GM18868 (cell line): ENCODE data around the gene GLCCI1.
"Not testable (repeated sequence)": the region's sequence is repeated elsewhere in the genome, so short reads cannot be mapped to it uniquely, and the experiment has no call there.

Experiments used
- ATAC-seq: cut with Tn5 transposase; IDR thresholded peaks from one replicate; pipeline ENCODE4 v1.9.1; 2021; ENCODE audit warnings: mild to moderate bottlenecking, moderate library complexity; ENCODE audit not compliant: unreplicated experiment

The GLCCI1 gene

GRCh38 chr7:8086239-8086638 lies 117.6 kb downstream of the GLCCI1 start:
- no peak for ATAC-seq

GRCh38 chr7:8089036-8089780 lies 120.6 kb downstream of the GLCCI1 start:
- ATAC-seq, result no peak

GRCh38 chr7:8092140-8092539 lies 123.5 kb downstream of the GLCCI1 start:
- ATAC-seq, result no peak

- no peak for ATAC-seq
Observed at GRCh38 chr7:8094164-8095140, 125.9 kb downstream of the GLCCI1 start.

GRCh38 chr7:8101292-8101691 lies 132.7 kb downstream of the GLCCI1 start:
- ATAC-seq, result not testable (repeated sequence)

- ATAC-seq, result no peak
Observed at GRCh38 chr7:8103282-8103681, 134.7 kb downstream of the GLCCI1 start.

- ATAC-seq, result no peak
Observed at GRCh38 chr7:8105449-8106095, 137.0 kb downstream of the GLCCI1 start.

- no peak for ATAC-seq
Observed at GRCh38 chr7:8109196-8110022, 140.8 kb downstream of the GLCCI1 start.

- no peak for ATAC-seq
Observed at GRCh38 chr7:8111282-8111960, 142.8 kb downstream of the GLCCI1 start.

GRCh38 chr7:8112685-8113084 lies 144.1 kb downstream of the GLCCI1 start:
- ATAC-seq, result no peak

- no peak for ATAC-seq
Observed at GRCh38 chr7:8113184-8113583, 144.6 kb downstream of the GLCCI1 start.

- ATAC-seq, result peak; percentile 38
Observed at GRCh38 chr7:8114175-8114574, 145.6 kb downstream of the GLCCI1 start.

- peak; percentile 89 for ATAC-seq
Observed at GRCh38 chr7:8115547-8116402, 147.2 kb downstream of the GLCCI1 start.

- peak; percentile 33 for ATAC-seq
Observed at GRCh38 chr7:8117195-8117594, 148.6 kb downstream of the GLCCI1 start.

GRCh38 chr7:8119262-8119661 lies 150.7 kb downstream of the GLCCI1 start:
- ATAC-seq, result no peak

GRCh38 chr7:8120390-8121058 lies 151.9 kb downstream of the GLCCI1 start:
- ATAC-seq, result no peak

- ATAC-seq, result no peak
Observed at GRCh38 chr7:8121243-8121642, 152.6 kb downstream of the GLCCI1 start.

GRCh38 chr7:8125680-8126444 lies 157.3 kb downstream of the GLCCI1 start:
- ATAC-seq, result peak; percentile 80
